Stimulated activated naive B cell treated with anti-CD40 and anti-IgM and Interleukin-4, amounts not matched to agents 10 μg/mL and 1 μg/mL and 100 μg/mL, for 72 hours (primary cell): ENCODE data around the gene COMMD1.
A peak's percentile ranks its signal among the peaks of the same experiment; 100 is the strongest.

Experiments
- ATAC-seq, 2 donors: fragments of 150-1000 bp; cut with Tn5 transposase; replicated peaks; 2 replicates each; pipeline ENCODE4 v1.10.0; 2021; ENCODE audit warnings: moderate library complexity in 1 of 2
- DNase-seq: peaks from one replicate; pipeline ENCODE4 v3.0.0; 2021
- H3K27ac Mint-ChIP-seq: one replicate; pipeline ENCODE4 v1.8.0; 2022; ENCODE audit warnings: mild to moderate bottlenecking, mixed read lengths
- H3K27me3 Mint-ChIP-seq, 2 donors: one replicate each; pipeline ENCODE4 v1.8.0; 2022; ENCODE audit warnings: mixed read lengths in 2 of 2
- H3K36me3 Mint-ChIP-seq, 2 donors: one replicate each; pipeline ENCODE4 v1.8.0; 2022; ENCODE audit warnings: mixed read lengths in 2 of 2, mild to moderate bottlenecking in 1 of 2
- H3K4me1 Mint-ChIP-seq, 2 donors: one replicate each; pipeline ENCODE4 v1.8.0; 2022; ENCODE audit warnings: mixed read lengths in 2 of 2, mild to moderate bottlenecking in 1 of 2
- H3K4me3 Mint-ChIP-seq, 2 donors: one replicate each; pipeline ENCODE4 v1.8.0; 2022; ENCODE audit warnings: mild to moderate bottlenecking in 2 of 2, mixed read lengths in 2 of 2, moderate library complexity in 1 of 2
- H3K9me3 Mint-ChIP-seq, 2 donors: one replicate each; pipeline ENCODE4 v1.8.0; 2022; ENCODE audit warnings: mixed read lengths in 2 of 2, mild to moderate bottlenecking in 1 of 2

The COMMD1 gene

DNA sequence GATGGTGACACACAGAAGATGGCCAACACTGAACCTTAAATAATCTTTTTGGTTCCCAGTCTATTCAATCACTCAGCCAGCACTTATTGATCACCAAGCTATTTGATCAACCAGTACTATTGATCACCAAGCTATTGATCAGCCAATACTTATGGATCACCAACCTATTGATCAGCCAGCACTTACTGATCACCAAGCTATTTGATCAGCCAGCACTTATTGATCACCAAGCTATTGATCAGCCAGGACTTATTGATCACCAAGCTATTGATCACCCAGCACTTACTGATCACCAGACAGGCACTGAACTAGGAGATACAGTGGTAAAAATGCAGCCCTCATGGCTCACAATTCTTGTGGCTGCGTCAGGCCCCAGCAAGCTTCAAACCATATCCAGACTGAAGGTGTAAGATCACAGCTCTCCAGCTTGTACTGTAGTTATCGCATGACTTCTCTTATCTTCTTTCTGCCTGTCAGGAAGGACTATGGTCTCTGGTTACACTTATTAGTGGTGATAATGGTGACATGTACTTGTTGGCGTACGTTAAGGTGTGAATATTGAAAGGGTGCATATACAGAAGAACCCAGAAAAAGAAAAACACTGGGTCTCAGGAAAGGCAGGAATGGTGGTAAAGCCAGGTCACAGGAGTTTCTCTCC is 272.0 kb downstream of the COMMD1 start:
- Mint-ChIP-seq H3K27ac (no peak overlapping the region), H3K36me3 (no peaks in the 10 kb centered on the region), H3K27me3 (no peaks in the 10 kb centered on the region), H3K9me3 (no peaks in the 10 kb centered on the region), H3K4me3 (no peak overlapping the region), H3K4me1 (peaks cover 8 to 23% of the 10 kb centered on the region in 2 donors)
- no peak for ATAC-seq
- DNase-seq, result no peak

- ATAC-seq (no peak), DNase-seq (no peak)
- H3K36me3 Mint-ChIP-seq, result no peaks in the 10 kb centered on the region
- H3K27ac Mint-ChIP-seq, result no peak overlapping the region
- H3K4me1 Mint-ChIP-seq, result peaks cover 10 to 23% of the 10 kb centered on the region in 2 donors
- H3K9me3 Mint-ChIP-seq, result no peaks in the 10 kb centered on the region
- no peaks in the 10 kb centered on the region for H3K27me3 Mint-ChIP-seq
- H3K4me3 Mint-ChIP-seq, result no peak overlapping the region
Measured at GRCh38 chr2:62178741-62179271, 273.3 kb downstream of the COMMD1 start.

- Mint-ChIP-seq H3K27me3 (no peaks in the 10 kb centered on the region), H3K27ac (no peak overlapping the region), H3K36me3 (no peaks in the 10 kb centered on the region), H3K4me1 (peaks cover 10 to 23% of the 10 kb centered on the region in 2 donors), H3K4me3 (no peak overlapping the region), H3K9me3 (peaks cover 1 to 2% of the 10 kb centered on the region in 2 donors)
- ATAC-seq (peak; percentile 31 to 55), DNase-seq (no peak)
Measured at GRCh38 chr2:62180975-62181374, 275.5 kb downstream of the COMMD1 start.

- no peak for ATAC-seq
- peaks cover 2 to 3% of the 10 kb centered on the region in 2 donors for H3K9me3 Mint-ChIP-seq
- no peak for DNase-seq
- H3K27me3 Mint-ChIP-seq, result no peaks in the 10 kb centered on the region
- H3K27ac Mint-ChIP-seq, result no peak overlapping the region
- peaks cover 10 to 23% of the 10 kb centered on the region in 2 donors for H3K4me1 Mint-ChIP-seq
- H3K4me3 Mint-ChIP-seq, result no peak overlapping the region
- H3K36me3 Mint-ChIP-seq, result no peaks in the 10 kb centered on the region
Measured at GRCh38 chr2:62181843-62182242, 276.4 kb downstream of the COMMD1 start.

DNA sequence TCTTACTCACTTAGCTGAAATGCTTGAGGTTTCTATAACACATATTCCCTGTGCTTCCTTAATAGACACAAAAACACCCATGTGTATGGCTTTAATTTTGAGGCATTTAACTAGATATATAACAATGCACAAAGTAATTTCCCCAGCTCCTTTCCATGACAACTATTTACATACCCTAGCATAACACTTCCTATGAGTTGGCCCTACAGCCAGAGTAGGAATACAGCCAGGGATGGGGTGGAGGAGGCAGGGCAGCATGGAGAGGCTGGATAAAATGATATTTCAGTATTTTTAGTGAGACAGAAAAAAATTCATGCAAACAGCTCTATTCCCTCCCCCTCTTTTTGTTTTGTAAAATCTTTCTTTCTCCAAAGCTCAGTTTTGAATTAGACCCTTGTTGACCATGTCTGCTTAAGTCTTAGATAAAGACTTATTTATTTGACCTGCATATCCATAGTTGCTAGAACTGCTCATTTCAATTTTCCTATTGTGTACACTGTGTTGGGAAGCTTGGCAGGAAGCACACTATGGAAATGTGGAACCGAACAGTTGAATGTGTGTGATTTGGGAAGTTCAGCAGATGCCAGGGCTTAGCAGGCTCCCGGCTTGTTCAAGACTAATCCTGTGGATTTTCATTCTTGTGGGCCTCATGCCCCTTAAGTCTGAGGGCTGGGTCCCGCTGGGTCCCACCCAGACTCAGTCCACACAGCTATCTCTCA is 279.2 kb downstream of the COMMD1 start:
- Mint-ChIP-seq H3K4me3 (no peak overlapping the region), H3K27ac (no peak overlapping the region), H3K4me1 (peaks cover 10 to 23% of the 10 kb centered on the region in 2 donors), H3K36me3 (no peaks in the 10 kb centered on the region), H3K9me3 (peaks cover 2 to 3% of the 10 kb centered on the region in 2 donors), H3K27me3 (no peaks in the 10 kb centered on the region)
- ATAC-seq (no peak), DNase-seq (no peak)
